SK-N-MC (cell line): ENCODE data around the gene KIF4A.
"Not testable (repeated sequence)": the region's sequence is repeated elsewhere in the genome, so short reads cannot be mapped to it uniquely, and the experiment has no call there.

Experiments
- DNase-seq: peaks from one replicate; pipeline ENCODE4 v3.0.0-alpha.2; 2011; ENCODE audit warnings: low read depth, low spot score
- H3K27ac ChIP-seq: fragments of 200-600 bp; sonication (generic); 2 replicates; pipeline ENCODE4 v1.5.1; 2016; ENCODE audit warnings: mixed run types
- H3K36me3 ChIP-seq: fragments of 200-600 bp; sonication (generic); 2 replicates; pipeline ENCODE4 v1.6.1; 2017; ENCODE audit warnings: antibody characterized with exemption, low read length, mixed read lengths; ENCODE audit not compliant: insufficient read depth
- H3K4me3 ChIP-seq: fragments of 200-600 bp; sonication (generic); 2 replicates; pipeline ENCODE4 v1.5.1; 2016
- H3K9ac ChIP-seq: fragments of 200-600 bp; sonication (generic); 2 replicates; pipeline ENCODE4 v1.8.0; 2017; ENCODE audit warnings: mixed run types, mixed read lengths; ENCODE audit not compliant: insufficient read length
- H3K9me3 ChIP-seq: fragments of 200-600 bp; sonication (generic); 2 replicates; pipeline ENCODE4 v1.6.1; 2017; ENCODE audit warnings: low read depth, mild to moderate bottlenecking, antibody characterized with exemption, low read length, moderate library complexity, mixed read lengths
- EZH2 ChIP-seq: fragments of 200-600 bp; sonication (generic); IDR thresholded peaks from one replicate; pipeline ENCODE4 v1.6.1; 2017; ENCODE audit warnings: antibody characterized with exemption
- FOXP2 ChIP-seq: optimal IDR thresholded peaks from 2 replicates; pipeline ENCODE3; 2011; ENCODE audit warnings: mild to moderate bottlenecking, moderate library complexity; ENCODE audit not compliant: insufficient read depth; ENCODE audit errors: extremely low read length, control extremely low read depth
- POLR2AphosphoS5 ChIP-seq: IDR thresholded peaks from 2 replicates; pipeline ENCODE4 v1.6.1; 2012; ENCODE audit warnings: mild to moderate bottlenecking, low read depth, low read length, borderline replicate concordance

Gene KIF4A

DNA sequence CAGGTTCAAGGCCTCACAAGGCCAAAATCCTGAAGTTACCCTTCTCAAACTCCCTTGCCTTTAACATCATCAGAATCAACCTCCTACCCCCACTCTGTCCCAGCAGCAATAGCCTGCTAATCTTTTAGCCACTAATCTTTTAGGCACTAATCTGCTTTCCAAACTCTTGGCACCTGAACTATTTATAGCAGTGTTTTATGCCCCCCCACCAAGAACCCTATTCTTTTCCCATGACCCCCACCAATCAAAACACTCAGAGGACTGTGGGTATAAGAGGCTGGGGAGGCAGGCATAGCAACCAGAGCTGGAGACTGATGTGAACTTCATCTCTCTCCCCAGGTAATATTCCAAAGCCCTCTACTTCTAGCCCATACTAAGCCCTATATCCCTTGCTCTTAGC lies 21.9 kb upstream of the KIF4A start, which contains the start of gene ARR3:
Gene ARR3, plus strand, starts transcription at position 301 of the 400 bp plus-strand sequence. CDS start 1,052 bp downstream, outside the sequence.
- Histone ChIP-seq H3K27ac (no peak within 1 kb of the TSS), H3K4me3 (no peak within 1 kb of the TSS), H3K9me3 (no peaks in the 10 kb centered on the region), H3K9ac (no peak within 1 kb of the TSS), H3K36me3 (no peaks in the 10 kb centered on the region)
- no peak for TF ChIP-seq FOXP2
- TF ChIP-seq POLR2AphosphoS5, result no peak
- TF ChIP-seq EZH2, result no peak
- DNase-seq, result no peak

DNA sequence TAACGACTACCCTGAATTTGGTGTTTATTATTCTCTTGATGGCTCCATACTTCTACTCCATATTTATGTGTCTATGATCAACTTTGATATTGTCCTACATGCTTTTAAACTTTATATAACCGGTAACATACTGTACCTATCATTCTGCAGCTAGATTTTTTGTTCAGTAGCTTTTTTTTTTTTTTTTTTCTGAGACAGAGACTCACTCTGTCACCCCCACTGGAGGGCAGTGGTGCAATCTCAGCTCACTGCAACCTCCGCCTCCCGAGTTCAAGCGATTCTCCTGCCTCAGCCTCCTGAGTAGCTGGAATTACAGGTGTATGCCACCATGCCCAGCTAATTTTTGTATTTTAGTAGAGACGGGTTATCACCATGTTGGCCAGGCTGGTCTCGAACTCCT lies 15.9 kb upstream of the KIF4A start:
- not testable (repeated sequence) for H3K4me3 ChIP-seq, H3K9ac ChIP-seq, DNase-seq, H3K36me3 ChIP-seq, H3K9me3 ChIP-seq, H3K27ac ChIP-seq

DNA sequence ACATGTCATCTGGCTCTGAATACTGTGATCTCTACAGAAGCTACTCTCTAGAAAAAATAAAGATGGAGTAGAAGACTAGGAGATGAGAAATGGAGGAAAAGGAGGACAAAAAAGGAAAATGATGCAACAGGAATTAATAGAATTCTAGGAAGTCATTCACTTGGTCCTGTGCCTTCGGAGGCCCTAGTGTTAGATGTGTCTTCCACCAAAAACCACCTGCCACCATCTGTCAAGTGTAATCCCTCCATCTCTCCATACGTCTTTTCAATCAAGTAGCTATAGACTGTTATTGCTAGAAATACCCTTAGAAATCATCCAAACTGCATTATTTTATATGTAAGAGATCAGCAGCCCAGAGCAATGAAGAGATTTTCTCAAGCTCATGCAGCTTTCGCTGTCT lies 10.8 kb upstream of the KIF4A start:
- Histone ChIP-seq H3K27ac (no peak overlapping the region), H3K4me3 (no peak overlapping the region), H3K9me3 (no peaks in the 10 kb centered on the region), H3K36me3 (no peaks in the 10 kb centered on the region), H3K9ac (no peak overlapping the region)
- DNase-seq, result no peak
- TF ChIP-seq FOXP2, result no peak
- no peak for TF ChIP-seq POLR2AphosphoS5
- no peak for TF ChIP-seq EZH2

DNA sequence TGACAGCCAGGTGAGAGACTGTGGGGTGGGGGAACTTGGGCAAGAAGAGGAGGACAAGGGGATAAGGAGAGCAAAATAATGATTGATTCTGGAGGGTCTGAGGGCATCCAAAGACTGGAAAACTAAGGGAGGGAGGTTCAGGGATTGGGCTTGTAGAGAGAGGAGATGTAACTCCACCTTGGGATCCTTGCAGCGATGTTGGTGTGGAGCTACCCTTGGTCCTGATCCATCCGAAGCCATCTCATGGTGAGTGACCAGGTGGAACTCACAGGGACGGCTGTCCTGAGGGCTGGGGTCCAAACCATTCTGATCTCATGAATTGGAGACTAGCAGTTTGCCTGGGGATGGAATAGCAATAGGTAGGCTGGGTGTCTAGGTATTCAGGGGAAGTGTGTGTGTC lies 9.3 kb upstream of the KIF4A start:
- H3K27ac ChIP-seq, result no peak overlapping the region
- no peak for DNase-seq
- TF ChIP-seq FOXP2, result no peak
- no peak for TF ChIP-seq POLR2AphosphoS5
- TF ChIP-seq EZH2, result no peak
- H3K9me3 ChIP-seq, result no peaks in the 10 kb centered on the region
- H3K4me3 ChIP-seq, result no peak overlapping the region
- no peaks in the 10 kb centered on the region for H3K36me3 ChIP-seq
- no peak overlapping the region for H3K9ac ChIP-seq

DNA sequence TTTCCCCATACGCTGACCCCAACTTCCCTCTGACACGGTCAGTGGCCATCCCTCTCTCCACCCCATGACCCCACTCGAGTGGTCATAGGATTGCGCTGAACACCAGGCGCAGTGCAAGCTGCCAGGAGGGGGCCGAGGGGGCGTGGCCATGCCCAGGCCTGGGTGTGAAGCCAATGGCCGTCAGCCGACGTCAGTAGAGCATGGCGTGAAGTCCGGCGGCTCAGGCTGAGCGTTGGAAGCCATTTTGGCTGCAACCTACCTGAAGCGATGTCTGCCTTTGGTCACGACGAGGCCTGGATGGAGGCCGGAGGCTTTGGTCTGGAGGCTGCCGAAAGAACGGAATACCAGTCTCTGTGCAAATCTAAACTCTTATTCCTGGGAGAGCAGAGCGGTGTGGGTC lies 8.0 kb upstream of the KIF4A start, which contains the start of gene RAB41:
Gene RAB41, plus strand, starts transcription at position 222 of the 400 bp plus-strand sequence. Its CDS starts 46 bp downstream, at position 268.
- H3K36me3 ChIP-seq, result peaks cover 3% of the 10 kb centered on the region; the same call in 1 of the 2 replicates
- no peaks in the 10 kb centered on the region for H3K9me3 ChIP-seq
- no peak within 1 kb of the TSS for H3K9ac ChIP-seq
- H3K4me3 ChIP-seq, result no peak within 1 kb of the TSS
- no peak for DNase-seq
- no peak within 1 kb of the TSS for H3K27ac ChIP-seq
- TF ChIP-seq FOXP2 (no peak), EZH2 (no peak), POLR2AphosphoS5 (no peak)

DNA sequence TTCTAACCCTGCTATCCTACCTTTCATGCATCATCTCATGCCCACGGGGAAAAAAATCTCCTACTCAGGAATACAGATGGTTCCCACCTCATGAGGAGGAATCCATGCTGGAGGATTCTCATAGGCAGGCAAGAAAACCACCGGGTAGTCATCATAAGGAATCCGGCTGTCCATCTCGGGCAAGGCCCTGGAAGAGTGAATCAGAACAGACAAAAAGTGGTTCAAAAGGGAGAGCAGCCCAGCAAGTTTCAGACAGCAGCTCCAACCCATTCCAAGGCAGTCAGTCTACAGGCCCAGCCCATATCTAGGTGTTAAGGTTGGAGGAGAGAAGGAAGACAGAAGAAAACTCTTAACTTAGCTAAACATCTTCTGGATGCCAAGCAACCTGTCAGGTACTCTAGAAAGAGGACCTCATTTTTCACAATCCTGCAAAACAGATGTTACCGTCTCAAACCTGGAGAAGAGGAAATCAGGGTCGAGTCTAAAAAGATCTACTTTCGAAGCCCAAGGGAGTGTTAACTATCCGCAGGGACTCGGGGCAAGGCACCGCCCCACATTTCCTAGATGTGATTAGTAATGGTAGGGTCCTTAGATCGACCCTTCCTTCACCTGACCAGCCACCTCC lies 624 bp upstream of the KIF4A start:
- no peak overlapping the region for H3K27ac ChIP-seq
- TF ChIP-seq EZH2 (no peak), POLR2AphosphoS5 (no peak), FOXP2 (no peak)
- no peaks in the 10 kb centered on the region for H3K9me3 ChIP-seq
- no peak for DNase-seq
- H3K4me3 ChIP-seq, result peak overlapping the region; percentile 84
- H3K36me3 ChIP-seq, result peaks cover 18% of the 10 kb centered on the region; the same call in 1 of the 2 replicates
- H3K9ac ChIP-seq, result peak overlapping the region; percentile 71

DNA sequence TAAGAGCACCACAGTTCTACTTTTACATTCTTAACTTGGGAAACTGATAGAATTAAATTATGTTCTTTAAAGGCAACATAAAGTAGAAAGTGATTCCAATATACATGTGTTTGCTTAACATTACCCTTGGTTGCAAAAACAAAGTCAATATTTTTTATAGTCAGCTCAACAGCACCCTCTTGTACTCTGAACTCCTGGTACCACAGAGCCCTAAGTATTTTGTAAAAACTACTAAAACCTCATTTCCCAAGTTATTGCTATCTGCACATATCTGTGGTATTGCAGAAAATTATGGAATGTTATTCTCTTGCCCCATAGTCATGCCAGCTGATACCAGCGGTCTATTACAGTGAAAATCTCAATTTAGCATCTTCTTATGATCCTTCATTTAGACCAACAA lies 2.9 kb downstream of the KIF4A start:
- peak overlapping the region; percentile 28 for H3K9ac ChIP-seq
- no peaks in the 10 kb centered on the region for H3K9me3 ChIP-seq
- TF ChIP-seq POLR2AphosphoS5 (no peak), EZH2 (no peak), FOXP2 (no peak)
- H3K36me3 ChIP-seq, result peaks cover 20% of the 10 kb centered on the region
- no peak for DNase-seq
- H3K27ac ChIP-seq, result no peak overlapping the region
- no peak overlapping the region for H3K4me3 ChIP-seq

DNA sequence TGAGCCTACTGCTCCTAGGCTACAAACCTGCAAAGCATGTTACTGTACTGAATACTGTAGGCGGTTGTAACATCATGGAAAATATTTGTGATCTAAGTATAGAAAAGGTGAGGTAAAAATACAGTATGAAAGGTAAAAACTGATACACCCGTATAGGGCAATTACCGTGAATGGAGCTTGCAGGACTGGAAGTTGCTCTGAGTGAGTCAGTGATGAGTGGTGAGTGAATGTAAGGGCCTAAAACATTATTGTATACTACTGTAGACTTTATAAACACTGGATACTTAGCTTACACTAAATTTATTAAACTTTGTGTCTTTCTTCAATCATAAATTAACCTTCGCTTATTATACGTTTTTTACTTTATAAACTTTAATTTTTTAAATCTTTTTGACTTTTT lies 3.7 kb downstream of the KIF4A start:
- DNase-seq, result no peak
- Histone ChIP-seq H3K36me3 (peaks cover 16% of the 10 kb centered on the region), H3K9me3 (no peaks in the 10 kb centered on the region), H3K4me3 (no peak overlapping the region), H3K27ac (no peak overlapping the region), H3K9ac (no peak overlapping the region)
- TF ChIP-seq POLR2AphosphoS5, result no peak
- no peak for TF ChIP-seq EZH2
- TF ChIP-seq FOXP2, result no peak

DNA sequence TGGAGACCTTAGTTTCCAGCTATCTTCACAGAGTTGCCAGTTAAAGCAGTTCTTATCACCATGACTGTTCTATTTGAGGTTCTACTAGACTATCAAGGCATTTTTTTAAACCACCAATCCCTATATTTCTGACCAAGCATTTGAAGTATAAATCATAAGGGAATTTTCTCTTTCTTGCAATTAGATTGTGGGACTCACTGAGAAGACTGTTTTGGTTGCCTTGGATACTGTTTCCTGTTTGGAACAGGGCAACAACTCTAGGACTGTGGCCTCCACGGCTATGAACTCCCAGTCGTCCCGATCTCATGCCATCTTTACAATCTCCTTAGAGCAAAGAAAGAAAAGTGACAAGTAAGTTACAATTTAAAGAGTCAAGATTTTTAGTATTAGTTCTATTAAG lies 11.8 kb downstream of the KIF4A start:
- no peaks in the 10 kb centered on the region for H3K9me3 ChIP-seq
- H3K27ac ChIP-seq, result no peak overlapping the region
- H3K9ac ChIP-seq, result no peak overlapping the region
- DNase-seq, result no peak
- no peak overlapping the region for H3K4me3 ChIP-seq
- H3K36me3 ChIP-seq, result peaks cover 53% of the 10 kb centered on the region
- TF ChIP-seq FOXP2, result no peak
- TF ChIP-seq EZH2, result no peak
- no peak for TF ChIP-seq POLR2AphosphoS5
